ENCODE measurements around the gene ITGA7.

ITGA7 gene

DNA sequence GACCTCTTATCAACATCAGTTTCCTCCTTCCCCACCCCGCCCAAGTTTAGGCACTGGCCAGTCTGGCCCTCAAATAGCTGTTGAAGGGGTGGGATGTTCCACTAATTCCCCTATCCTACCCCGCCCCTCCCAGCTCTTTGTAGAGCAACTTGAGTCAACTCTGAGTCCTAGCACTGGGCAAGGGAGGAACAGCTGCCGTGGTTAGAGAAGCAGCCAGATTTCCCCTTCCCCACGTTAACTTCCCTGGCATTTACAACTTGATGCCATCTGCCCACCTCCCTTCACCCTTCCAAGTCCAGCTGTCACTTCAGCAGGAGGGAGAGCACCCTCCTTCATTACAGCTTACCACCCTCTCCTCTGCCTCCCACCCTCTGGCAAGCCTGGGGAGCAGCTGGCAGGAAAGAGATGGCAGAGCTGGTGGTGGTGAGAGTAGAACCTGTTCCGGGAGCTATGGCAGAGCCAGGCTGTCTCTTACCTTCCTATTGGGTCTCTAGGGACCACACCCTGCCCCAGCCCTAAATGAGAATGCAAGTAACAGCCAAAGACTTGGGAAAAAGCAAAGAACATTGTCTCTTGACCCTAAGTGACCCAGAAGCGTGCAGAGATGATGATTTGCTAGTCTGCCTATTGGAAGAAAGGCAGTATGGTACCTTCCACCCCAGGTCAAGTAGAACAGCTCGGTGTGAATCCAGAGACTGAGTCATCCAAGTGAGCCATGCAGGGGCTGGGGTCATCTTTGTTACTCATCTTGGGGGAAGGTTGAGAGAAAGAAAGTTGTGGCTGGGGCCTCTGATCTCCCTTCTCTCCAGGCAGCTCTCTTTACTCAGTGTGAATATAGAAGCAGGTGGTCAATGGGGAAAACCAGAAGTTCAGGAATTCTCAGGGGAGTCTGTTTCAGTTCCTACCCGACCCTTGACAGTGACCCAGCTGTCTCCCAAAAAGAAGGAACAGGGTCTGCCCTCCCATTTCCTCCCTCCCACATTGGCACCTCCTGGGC, 9.6 kb upstream of the ITGA7 start:
- peak; percentile 38 to 54 for DNase-seq

DNA sequence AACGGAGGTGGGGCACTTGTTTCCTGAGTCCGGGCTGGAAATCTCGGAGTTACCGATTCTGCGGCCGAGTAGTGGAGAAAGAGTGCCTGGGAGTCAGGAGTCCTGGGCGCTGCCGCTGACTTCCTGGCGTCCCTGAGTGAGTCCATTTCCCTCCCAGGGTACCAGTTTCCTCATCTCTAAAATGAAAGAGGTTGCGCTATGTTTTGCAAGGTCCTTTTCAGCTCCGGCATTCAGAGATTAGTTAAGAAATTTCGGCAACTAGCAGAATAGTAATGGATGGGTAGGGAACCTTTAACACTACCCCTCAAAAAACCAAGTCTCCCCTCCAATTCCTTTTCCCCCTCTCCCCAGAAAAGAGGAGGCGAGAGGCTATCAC, 8.9 kb upstream of the ITGA7 start:
- no peak for DNase-seq

DNA sequence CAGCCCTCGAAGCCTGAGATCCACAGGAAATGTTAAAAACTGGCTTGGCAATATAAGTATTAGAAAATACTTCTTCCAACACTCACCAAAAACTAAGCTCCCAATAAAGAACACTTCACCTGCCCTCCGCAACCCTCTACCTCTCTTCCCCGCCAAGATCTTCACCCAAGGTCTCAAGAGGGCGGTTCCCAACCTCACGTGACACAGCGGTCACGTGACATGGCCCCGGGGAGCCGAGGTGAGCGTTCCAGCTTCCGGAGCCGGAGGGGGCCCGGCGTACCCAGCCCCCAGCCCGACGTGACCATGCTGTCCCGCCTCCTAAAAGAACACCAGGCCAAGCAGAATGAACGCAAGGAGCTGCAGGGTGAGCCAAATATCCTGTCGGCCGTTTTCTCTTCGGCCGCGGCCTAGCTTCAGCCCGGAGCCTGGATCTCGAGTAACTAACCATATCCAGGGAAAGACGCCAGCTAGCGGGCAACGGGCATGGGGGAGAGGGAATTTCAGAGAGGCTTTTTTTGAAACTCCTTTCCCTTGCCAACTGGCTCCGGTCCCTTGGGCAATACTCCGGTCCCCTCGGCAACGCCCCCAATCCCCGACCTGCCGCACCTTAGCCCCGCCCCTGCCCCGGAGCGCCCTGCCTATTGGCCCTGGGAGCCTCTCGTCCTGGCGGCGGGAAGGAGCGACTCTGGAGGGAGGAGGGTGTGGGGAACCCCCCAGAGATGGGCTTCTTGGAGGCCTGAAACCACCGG, 8.3 kb upstream of the ITGA7 start, which contains the start of gene BLOC1S1:
Gene BLOC1S1, plus strand, starts transcription at position 214 of the 749 bp plus-strand sequence. Its CDS starts 6 bp downstream, at position 220.
- DNase-seq = peak; percentile 98

DNA sequence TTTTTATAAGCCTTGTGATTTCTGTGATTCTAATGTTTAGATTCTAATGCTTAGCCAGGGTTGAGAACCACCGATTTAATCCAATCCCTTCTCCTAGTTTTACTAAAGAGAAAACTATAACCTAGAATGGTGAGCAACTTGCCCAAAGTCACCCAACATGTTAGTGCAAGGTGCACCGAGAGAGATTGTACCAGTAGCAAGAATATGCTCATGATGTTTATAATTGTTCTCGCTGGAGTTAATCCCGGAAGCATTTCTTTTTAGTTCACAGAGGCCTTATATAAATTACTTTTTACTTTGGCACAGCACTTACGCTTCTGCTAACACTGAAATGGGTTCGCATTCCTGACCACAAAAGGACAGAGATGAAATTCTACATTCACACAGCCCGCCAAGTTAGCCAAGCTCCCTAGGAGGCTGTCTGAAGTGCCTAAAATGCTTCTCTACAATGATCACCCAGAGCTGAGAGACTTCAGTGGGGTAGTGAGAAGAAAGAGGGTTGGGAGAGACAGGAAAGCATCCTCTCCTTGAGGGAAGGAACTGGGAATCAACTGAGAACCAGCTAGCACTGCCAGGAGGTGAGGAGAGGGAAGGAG, 7.6 kb upstream of the ITGA7 start:
- no peak for DNase-seq

DNA sequence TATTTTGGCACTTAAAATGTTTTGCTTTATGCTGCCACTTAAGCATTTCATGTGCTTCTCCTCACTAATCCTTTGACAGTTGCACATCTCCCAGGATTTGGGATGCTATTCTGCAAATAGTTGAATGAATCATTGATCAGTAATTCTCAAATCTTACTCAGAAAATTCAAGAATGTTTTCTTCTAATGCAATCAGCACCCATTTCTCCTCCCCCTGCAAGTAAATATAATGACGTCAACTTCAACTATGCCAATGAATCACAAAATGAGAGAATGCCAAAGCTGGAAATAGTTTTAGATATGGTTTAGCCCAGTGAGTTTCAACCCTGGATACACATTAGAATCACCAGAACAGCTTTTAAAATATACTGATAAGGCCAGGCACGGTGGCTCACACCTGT, 6.0 kb upstream of the ITGA7 start:
- no peak for DNase-seq

DNA sequence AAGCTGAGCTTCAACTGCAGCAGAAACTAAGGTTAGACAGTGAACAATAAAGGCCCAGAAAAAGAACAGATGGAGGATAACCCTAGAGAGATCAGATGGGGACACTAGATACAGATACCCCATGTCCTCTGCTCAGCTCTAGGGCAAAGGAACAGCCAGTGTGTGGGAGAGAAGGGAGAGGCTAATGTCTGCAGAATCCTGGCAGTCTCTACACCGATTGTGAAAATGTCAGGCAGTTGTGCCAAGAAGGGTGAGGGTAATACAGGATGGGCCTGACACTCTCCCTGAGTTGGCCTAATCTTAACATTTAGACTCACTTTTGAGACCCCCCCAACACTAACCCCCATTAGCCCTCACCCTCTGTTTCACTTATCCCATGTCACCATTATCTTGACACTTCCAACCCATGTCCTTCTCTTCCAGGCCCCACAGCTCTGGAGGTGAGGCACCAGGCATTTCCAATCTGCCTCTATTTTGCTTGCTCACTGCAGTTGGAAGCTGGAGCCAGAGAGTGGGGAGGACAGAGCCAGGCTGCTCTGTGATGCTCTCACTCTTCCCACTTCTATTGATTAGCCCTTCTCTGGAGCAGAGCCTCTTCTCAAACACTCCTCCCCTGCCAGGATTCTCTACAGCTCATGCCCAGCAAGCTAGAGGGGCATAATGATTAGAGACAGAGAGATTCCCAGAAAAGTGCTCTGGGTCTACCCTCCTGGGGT, 5.2 kb upstream of the ITGA7 start:
- DNase-seq = no peak

- DNase-seq = no peak
These were observed 4.3 kb upstream of the ITGA7 start for GRCh38 chr12:55711786-55712553.

DNA sequence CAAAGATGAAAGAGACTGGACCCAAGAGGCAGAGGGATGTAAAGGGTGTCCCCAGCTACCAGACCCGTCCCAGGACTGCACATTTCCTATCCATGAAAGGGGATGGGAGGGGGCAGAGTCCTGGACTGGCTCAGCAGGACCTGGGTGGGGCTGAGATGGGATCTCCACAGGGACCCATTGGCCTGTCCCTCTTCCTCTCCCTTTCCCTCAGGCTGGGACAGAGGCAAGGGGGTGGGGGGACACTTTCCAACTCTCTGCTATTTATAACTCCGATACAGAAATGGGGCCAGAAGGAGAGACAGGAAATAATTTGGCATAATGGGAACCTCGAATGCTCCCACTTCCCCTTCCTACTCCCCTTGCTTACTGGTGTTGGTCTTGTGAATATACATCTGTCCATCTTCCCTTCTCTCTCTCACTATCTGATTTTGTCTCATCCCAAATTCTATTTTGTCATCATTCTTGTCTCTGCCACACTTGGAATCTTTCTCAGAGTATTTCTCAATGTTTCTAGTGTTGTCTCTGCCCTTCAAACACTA, 1.1 kb upstream of the ITGA7 start:
- no peak for DNase-seq

DNA sequence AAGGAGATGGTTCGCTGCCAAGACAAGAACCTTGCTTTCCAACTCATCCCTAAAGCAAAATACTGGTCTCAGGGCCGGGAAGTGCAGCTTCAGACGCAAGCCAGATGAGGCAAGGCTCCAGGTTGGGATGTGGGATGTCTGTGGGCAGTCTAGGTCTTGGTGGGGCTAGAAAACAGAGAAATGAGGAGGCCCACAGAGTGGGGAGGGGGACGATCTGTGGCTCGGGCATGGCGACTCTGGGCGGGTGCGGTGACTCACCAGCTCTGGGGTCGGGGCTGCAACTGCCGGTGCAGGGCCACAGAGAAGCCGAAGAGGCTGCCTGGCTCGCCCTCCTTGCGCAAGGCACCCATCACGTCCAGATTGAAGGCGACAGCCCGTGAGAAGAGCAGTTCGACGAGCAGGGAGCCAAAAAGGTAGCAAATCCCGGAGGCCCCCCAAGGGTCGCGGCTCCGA, 459 bp downstream of the ITGA7 start:
- no peak for DNase-seq

DNA sequence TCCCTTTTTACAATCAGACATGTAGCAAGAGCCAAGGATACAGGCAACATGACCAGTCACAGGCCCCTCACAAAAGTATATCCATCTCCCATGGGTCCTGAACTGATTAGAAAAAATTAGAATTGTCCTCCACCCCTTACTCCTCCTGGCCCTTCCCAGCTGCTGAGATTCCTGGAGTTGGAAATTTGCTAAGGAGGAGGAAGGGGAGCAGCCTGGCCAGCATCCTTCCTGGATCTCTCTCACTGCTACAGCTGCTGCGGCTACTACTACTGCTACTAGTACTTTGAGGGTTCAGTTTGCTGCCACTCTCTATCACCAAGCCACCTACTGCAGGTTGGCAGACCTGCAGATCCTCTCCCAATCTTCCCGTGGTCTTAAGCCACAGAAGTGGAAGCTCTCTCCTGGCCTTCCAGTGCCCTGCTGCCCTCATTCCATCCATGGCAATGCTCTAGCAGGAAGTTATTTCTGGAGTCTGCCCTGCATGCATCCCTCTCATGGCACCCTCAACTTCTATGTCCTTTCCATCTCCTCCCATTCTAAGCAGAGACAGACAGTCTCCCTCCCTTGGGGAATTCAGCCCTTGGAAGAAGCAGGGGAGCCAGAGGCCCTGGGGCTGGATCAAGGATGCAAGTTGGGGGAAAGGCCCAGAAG, 1.0 kb downstream of the ITGA7 start:
- DNase-seq = no peak

DNA sequence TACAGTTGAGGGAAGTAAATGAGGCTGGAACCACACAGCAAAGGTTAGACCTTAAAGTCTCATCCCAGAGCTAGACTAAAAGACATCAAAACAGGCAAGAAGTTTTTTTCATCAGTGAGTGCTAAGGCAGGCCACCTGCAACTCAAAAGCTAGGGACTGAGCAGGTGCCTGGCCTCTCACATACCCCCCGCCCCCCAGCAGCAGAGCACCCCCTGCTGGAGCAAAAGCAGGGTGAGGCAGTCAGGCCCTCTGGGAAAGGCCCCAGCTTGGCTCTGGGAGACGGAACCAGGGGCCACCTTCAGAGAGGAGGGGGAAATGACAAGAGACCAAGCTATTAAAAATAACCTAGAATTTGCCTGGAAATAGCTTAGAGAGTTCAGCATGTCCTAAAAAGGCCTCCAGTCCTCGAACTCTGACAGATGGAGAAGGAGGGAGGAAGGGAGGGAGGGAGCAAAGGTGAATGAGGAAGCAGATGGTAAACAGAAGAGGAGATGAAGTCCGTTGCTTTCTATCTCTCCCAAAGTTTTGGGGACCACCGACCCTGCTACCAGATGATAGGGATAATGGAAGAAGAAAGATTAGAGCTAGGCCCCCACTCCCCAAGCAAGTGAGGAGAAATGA, 1.8 kb downstream of the ITGA7 start:
- DNase-seq = no peak

- no peak for DNase-seq
These were observed 2.6 kb downstream of the ITGA7 start for GRCh38 chr12:55704824-55705718.

- DNase-seq = no peak
These were observed 3.6 kb downstream of the ITGA7 start for GRCh38 chr12:55703901-55704761.

- DNase-seq = no peak
These were observed 4.4 kb downstream of the ITGA7 start for GRCh38 chr12:55703288-55703687.

GRCh38 chr12:55702861-55703260, 4.8 kb downstream of the ITGA7 start:
- no peak for DNase-seq

DNA sequence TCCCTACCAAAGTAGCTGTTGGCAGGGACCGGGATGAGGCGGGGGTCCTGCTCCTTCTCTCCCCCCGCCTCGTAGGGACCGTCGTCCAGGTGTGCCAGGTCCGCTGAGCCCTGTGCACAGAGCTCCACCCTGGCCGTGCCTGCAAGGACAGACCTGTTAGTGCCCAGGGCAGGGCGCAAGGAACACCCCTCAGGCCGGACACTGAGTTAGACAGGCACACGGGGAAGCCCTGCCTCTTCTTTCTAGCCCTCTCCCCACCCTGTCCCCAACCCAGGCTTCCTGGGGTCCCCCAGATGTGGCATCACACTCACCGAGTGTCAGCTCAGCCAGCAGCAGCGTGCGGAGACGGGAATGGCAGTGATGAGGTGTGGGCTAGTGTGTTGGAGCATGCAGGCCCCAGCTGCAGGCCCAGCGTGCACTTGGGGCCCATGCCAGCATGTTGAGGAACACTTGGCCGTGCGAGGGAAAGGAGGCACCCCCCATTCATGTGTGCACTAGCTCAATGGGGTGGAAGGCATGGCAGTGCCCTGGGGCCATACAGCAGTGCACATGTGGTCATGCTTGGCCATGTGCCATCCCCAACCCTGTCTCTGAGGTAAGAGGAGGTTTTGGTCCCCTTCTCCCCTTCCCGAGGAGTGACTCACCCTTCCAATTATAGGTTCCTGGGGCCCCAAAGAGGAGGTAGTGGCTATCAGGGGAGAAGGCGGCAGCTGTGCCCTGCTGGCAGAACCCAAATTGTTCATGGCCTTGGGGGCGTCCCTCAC, 7.3 kb downstream of the ITGA7 start:
- no peak for DNase-seq

DNA sequence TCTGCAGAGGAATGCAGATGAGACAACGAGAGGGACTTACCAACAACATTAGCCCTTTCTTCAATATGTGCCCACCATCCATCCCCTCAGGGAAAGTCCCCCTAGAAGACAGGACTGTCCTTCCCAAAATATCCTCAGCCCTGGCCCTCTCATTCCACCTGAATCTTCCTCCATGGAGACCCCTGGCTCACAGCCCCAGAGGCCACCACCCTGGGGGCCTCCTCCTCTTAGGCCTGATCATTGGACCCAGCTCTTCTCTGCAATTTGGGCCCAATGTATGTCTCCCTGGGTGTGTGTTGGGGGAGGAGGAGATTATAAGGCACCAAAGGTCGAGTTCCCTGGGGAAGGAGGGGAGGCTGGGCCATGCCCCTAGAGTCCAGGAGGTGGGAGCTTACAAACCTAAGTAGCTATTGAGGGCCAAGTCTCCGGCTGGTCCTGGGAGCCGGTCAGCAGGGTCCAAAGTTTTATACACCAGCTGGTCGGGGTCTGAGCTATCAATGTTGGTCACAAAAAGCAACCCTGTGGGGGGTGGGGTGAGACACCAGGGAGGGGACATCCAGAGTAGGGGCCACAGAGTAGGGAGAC, 8.1 kb downstream of the ITGA7 start:
- no peak for DNase-seq
